CD14-positive monocyte (primary cell): Measurements from ENCODE around the gene ADGRL3. TPM values are rescaled to one million over a fixed set of nuclear protein-coding genes. Genes with fewer than 3 reads are reported as not detected.

Source experiments
- DNase-seq, 3 donors: peaks; one replicate each; pipeline ENCODE4 v3.0.0-alpha.2; 2011 to 2022
- H2AFZ ChIP-seq: 2 replicates; pipeline ENCODE4 v1.6.0; 2012; ENCODE audit warnings: mild to moderate bottlenecking, low read depth, low read length, inconsistent platforms; ENCODE audit not compliant: insufficient read depth, poor library complexity, severe bottlenecking
- H3K27ac ChIP-seq, 2 donors: 1 replicate in 1 of 2; 2 replicates in 1 of 2; pipeline ENCODE4 v1.5.1; 2012 to 2013; ENCODE audit warnings: low read length in 2 of 2, control low read depth in 1 of 2, inconsistent platforms in 1 of 2, low read depth in 1 of 2, mild to moderate bottlenecking in 1 of 2
- H3K27me3 ChIP-seq, 2 donors: one replicate each; pipeline versions ENCODE4 v1.6.0 to v1.6.1; 2011 to 2013; ENCODE audit warnings: low read length in 2 of 2; ENCODE audit not compliant: control insufficient read depth in 2 of 2, insufficient read depth in 2 of 2
- H3K36me3 ChIP-seq, 2 donors: replicated peaks in 1 of 2; 1 replicate in 1 of 2; 2 replicates in 1 of 2; pipeline versions ENCODE4 v1.5.1 to v1.6.1; 2012 to 2013; ENCODE audit warnings: low read length in 2 of 2, control low read depth in 1 of 2, inconsistent platforms in 1 of 2, mild to moderate bottlenecking in 1 of 2; ENCODE audit not compliant: insufficient read depth in 2 of 2, control insufficient read depth in 1 of 2
- H3K4me1 ChIP-seq, 2 donors: 1 replicate in 1 of 2; 2 replicates in 1 of 2; pipeline versions ENCODE4 v1.5.1 to v1.6.1; 2012 to 2013; ENCODE audit warnings: low read length in 2 of 2, control low read depth in 1 of 2, inconsistent platforms in 1 of 2, mild to moderate bottlenecking in 1 of 2, moderate library complexity in 1 of 2; ENCODE audit not compliant: insufficient read depth in 2 of 2, control insufficient read depth in 1 of 2
- H3K4me2 ChIP-seq: replicated peaks from 2 replicates; pipeline ENCODE3; 2012; ENCODE audit warnings: low read length, moderate library complexity, mild to moderate bottlenecking; ENCODE audit not compliant: poor library complexity, severe bottlenecking; ENCODE audit errors: extremely low read depth
- H3K4me3 ChIP-seq, 3 experiments: fragments of 200-600 bp in 1 of 3; sonication (generic) in 1 of 3; replicated peaks in 1 of 3; 1 replicate in 2 of 3; 2 replicates in 1 of 3; pipeline ENCODE4 v1.5.1; 2011 to 2013; ENCODE audit warnings: low read length in 3 of 3, mild to moderate bottlenecking in 3 of 3, control low read depth in 2 of 3, low read depth in 2 of 3, inconsistent platforms in 1 of 3, moderate library complexity in 1 of 3
- H3K79me2 ChIP-seq: 2 replicates; pipeline ENCODE4 v1.6.0; 2012; ENCODE audit warnings: mild to moderate bottlenecking, control low read depth, inconsistent platforms, low read length, moderate library complexity; ENCODE audit not compliant: insufficient read depth
- H3K9ac ChIP-seq: 2 replicates; pipeline ENCODE4 v1.6.0; 2017; ENCODE audit warnings: low read length, mild to moderate bottlenecking; ENCODE audit not compliant: insufficient read depth, poor library complexity, severe bottlenecking
- H3K9me3 ChIP-seq, 2 donors: replicated peaks in 1 of 2; 1 replicate in 1 of 2; 2 replicates in 1 of 2; pipeline versions ENCODE4 v1.5.1 to v1.6.1; 2012 to 2013; ENCODE audit warnings: low read length in 2 of 2, control low read depth in 1 of 2; ENCODE audit not compliant: control insufficient read depth in 1 of 2, insufficient read depth in 1 of 2
- H4K20me1 ChIP-seq: 2 replicates; pipeline ENCODE4 v1.6.0; 2012; ENCODE audit warnings: mild to moderate bottlenecking, low read length, control low read depth, moderate library complexity; ENCODE audit not compliant: insufficient read depth
- H3K27ac Mint-ChIP-seq, 7 donors: one replicate each; pipeline ENCODE4 v1.8.0; 2020; ENCODE audit warnings: mild to moderate bottlenecking in 7 of 7, mixed read lengths in 7 of 7, moderate library complexity in 6 of 7, inconsistent platforms in 2 of 7
- H3K27me3 Mint-ChIP-seq, 3 donors: one replicate each; pipeline ENCODE4 v1.8.0; 2021 to 2022; ENCODE audit warnings: low read depth in 3 of 3, mild to moderate bottlenecking in 3 of 3, mixed read lengths in 3 of 3, moderate library complexity in 3 of 3, inconsistent platforms in 1 of 3
- H3K36me3 Mint-ChIP-seq, 2 donors: one replicate each; pipeline ENCODE4 v1.8.0; 2020; ENCODE audit warnings: mixed read lengths in 2 of 2, inconsistent platforms in 1 of 2, mild to moderate bottlenecking in 1 of 2
- H3K4me1 Mint-ChIP-seq: one replicate; pipeline ENCODE4 v1.8.0; 2020; ENCODE audit warnings: mild to moderate bottlenecking, mixed read lengths
- H3K4me3 Mint-ChIP-seq, 2 donors: one replicate each; pipeline ENCODE4 v1.8.0; 2020; ENCODE audit warnings: mild to moderate bottlenecking in 2 of 2, mixed read lengths in 2 of 2, moderate library complexity in 1 of 2
- H3K9me3 Mint-ChIP-seq, 7 donors: one replicate each; pipeline ENCODE4 v1.8.0; 2020 to 2022; ENCODE audit warnings: mixed read lengths in 7 of 7, mild to moderate bottlenecking in 6 of 7, moderate library complexity in 6 of 7, inconsistent platforms in 2 of 7
- CTCF ChIP-seq: fragments of 200-600 bp; IDR thresholded peaks from one replicate; pipeline ENCODE4 v1.8.0; 2022; ENCODE audit warnings: antibody characterized with exemption, mild to moderate bottlenecking
- WGBS: methylation state at CpG from one replicate; pipeline ENCODE4 v1.1.5; 2013; ENCODE audit warnings: missing lambda C conversion rate; ENCODE audit not compliant: insufficient coverage; 5-methylcytosine and 5-hydroxymethylcytosine counted together
- intact Hi-C, 2 donors: fragments of 100-400 bp; cut with micrococcal nuclease; formaldehyde crosslinking; loops; one replicate each; pipeline versions ENCODE4 v1.15.0 to v1.15.1; 2023
- polyA plus RNA-seq, 3 donors: library from polyadenylated mRNA; depleted of rRNA in 1 of 3; unstranded in 2 of 3; stranded (reverse) in 1 of 3; fragments of 300-500 nt in 2 of 3; fragments of >200 nt in 1 of 3; fragmentation: Illumina TruSeq in 2 of 3; gene quantifications; 1 replicate in 2 of 3; 2 replicates in 1 of 3; pipeline ENCODE4 v1.2.3, GENCODE V29; 2012 to 2021

Gene ADGRL3
- polyA plus RNA-seq, 3 donors: not detected

GRCh38 chr4:61520681-61521160 is 320.6 kb downstream of the ADGRL3 start:
- WGBS: no CpG with 5 or more reads among the region's 1 CpG
- no peaks in the 10 kb centered on the region for H3K79me2 ChIP-seq
- Mint-ChIP-seq H3K9me3 (peaks cover 0 to 8% (median 2%) of the 10 kb centered on the region in 7 donors), H3K4me3 (no peak overlapping the region), H3K27me3 (peaks cover 5 to 9% (median 8%) of the 10 kb centered on the region in 3 donors), H3K4me1 (no peaks in the 10 kb centered on the region), H3K36me3 (no peaks in the 10 kb centered on the region), H3K27ac (no peak overlapping the region)
- peaks cover 0 to 3% of the 10 kb centered on the region in 2 donors for H3K9me3 ChIP-seq
- no peak for DNase-seq
- H2AFZ ChIP-seq: no peak overlapping the region
- intact Hi-C loops: no loop called here
- H3K4me1 ChIP-seq: no peaks in the 10 kb centered on the region
- H3K9ac ChIP-seq: no peak overlapping the region
- H3K4me3 ChIP-seq: no peak overlapping the region
- no peak overlapping the region for H3K27ac ChIP-seq
- no peaks in the 10 kb centered on the region for H3K36me3 ChIP-seq
- TF ChIP-seq CTCF: no peak
- H3K4me2 ChIP-seq: no peak overlapping the region
- H4K20me1 ChIP-seq: no peaks in the 10 kb centered on the region
- peaks cover 0 to 5% of the 10 kb centered on the region in 2 donors for H3K27me3 ChIP-seq

GRCh38 chr4:61521451-61521850 is 321.3 kb downstream of the ADGRL3 start:
- H3K27ac ChIP-seq: no peak overlapping the region
- no peaks in the 10 kb centered on the region for H3K79me2 ChIP-seq
- WGBS: 86% methylated on average over 1 of the region's 1 CpG

More at GRCh38 chr4:61521451-61521850, 321.3 kb downstream of the ADGRL3 start:
- DNase-seq: no peak
- Histone ChIP-seq H3K4me1 (no peaks in the 10 kb centered on the region), H3K36me3 (no peaks in the 10 kb centered on the region), H3K4me3 (no peak overlapping the region), H4K20me1 (no peaks in the 10 kb centered on the region), H3K4me2 (no peak overlapping the region), H2AFZ (no peak overlapping the region), H3K27me3 (peaks cover 0 to 5% of the 10 kb centered on the region in 2 donors), H3K9ac (no peak overlapping the region), H3K9me3 (peaks cover 0 to 3% of the 10 kb centered on the region in 2 donors)
- Mint-ChIP-seq H3K4me3 (no peak overlapping the region), H3K9me3 (peaks cover 0 to 8% (median 3%) of the 10 kb centered on the region in 7 donors), H3K4me1 (no peaks in the 10 kb centered on the region), H3K36me3 (no peaks in the 10 kb centered on the region), H3K27ac (no peak overlapping the region), H3K27me3 (peaks cover 5 to 9% (median 8%) of the 10 kb centered on the region in 3 donors)
- intact Hi-C loops: no loop called here
- no peak for TF ChIP-seq CTCF
